ENCODE results near the gene GRIA3.

The GRIA3 gene

DNA sequence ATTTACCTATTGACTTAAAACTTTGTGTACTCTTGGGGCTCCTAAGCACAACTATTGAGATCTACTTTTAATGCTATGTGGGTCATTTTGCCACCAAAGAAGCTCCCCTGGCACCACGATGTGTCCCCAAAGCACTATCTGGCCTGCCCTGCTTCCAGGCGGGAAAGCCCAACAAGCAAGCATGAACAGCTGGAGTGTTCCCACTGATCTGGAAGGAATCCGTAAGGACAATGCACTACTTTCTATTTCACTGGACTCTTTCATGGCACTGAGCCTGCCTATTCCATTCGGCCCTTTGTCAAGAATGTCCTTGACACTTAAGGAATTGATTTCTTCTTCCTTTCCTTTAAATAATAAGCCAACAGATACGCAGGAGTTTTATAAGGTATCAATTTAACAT lies 38.8 kb downstream of the GRIA3 start:
- H3K36me3 ChIP-seq (ENCODE audit: control insufficient read depth in 2 of 2, insufficient read depth in 2 of 2, low read length in 2 of 2), result no peaks in the 10 kb centered on the region
- no peak overlapping the region for H3K27ac ChIP-seq (ENCODE audit: low read length)
- no peak overlapping the region for H3K9ac ChIP-seq (ENCODE audit: low read length in 2 of 2)
- peaks cover 0 to 2% of the 10 kb centered on the region in 2 donors for H3K27me3 ChIP-seq (ENCODE audit: control insufficient read depth in 1 of 2, insufficient read depth in 2 of 2, low read length in 2 of 2)
- H3K4me1 ChIP-seq (ENCODE audit: control insufficient read depth, insufficient read depth, low read length), result no peaks in the 10 kb centered on the region
- H3K4me3 ChIP-seq (ENCODE audit: low read length in 2 of 2), result no peak overlapping the region
- no peaks in the 10 kb centered on the region for H3K9me3 ChIP-seq (ENCODE audit: control insufficient read depth in 2 of 2, low read length in 2 of 2)

DNA sequence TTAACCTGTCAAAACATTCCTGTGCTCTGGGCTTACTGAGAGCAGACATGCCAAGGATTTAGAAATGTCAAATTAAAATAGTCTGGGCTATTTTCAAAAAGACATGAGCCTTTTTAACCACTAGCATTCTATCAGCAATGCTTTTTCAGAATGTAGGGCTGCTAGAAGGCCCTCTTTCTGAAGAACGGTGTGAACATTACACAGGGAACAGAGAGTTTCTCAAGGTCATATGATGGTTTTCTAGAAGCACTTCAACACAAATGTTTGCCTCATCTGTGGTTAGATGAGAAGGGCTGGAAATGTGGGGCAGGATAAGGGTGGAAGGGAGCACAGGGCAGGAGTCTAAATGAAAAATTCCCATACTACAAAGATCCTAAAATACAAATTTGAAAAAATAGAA lies 39.3 kb downstream of the GRIA3 start:
- Histone ChIP-seq H3K27me3 (ENCODE audit: control insufficient read depth in 1 of 2, insufficient read depth in 2 of 2, low read length in 2 of 2) (peaks cover 0 to 2% of the 10 kb centered on the region in 2 donors), H3K27ac (ENCODE audit: low read length) (no peak overlapping the region), H3K4me1 (ENCODE audit: control insufficient read depth, insufficient read depth, low read length) (no peaks in the 10 kb centered on the region), H3K9me3 (ENCODE audit: control insufficient read depth in 2 of 2, low read length in 2 of 2) (no peaks in the 10 kb centered on the region), H3K9ac (ENCODE audit: low read length in 2 of 2) (no peak overlapping the region), H3K4me3 (ENCODE audit: low read length in 2 of 2) (no peak overlapping the region), H3K36me3 (ENCODE audit: control insufficient read depth in 2 of 2, insufficient read depth in 2 of 2, low read length in 2 of 2) (no peaks in the 10 kb centered on the region)

DNA sequence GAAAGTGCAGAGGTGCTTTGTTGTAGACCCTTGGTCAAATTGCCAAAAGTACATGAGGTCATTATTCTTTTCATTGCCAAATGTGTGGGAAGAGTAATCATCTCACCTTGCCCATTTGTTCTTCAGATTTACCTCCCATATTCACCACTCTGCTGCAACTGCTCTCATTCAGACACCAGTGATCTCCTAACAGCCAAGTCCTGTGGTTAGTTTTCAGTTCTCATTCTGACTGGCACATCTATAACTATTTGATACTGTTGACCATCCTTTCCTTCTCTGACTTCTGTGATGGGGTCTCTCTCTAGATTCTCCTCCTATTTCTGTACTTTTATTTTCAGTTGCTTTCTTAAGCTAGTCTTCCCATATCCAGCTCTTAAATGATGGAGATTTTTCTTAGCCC lies 39.8 kb downstream of the GRIA3 start:
- no peaks in the 10 kb centered on the region for H3K9me3 ChIP-seq (ENCODE audit: control insufficient read depth in 2 of 2, low read length in 2 of 2)
- H3K27ac ChIP-seq (ENCODE audit: low read length), result no peak overlapping the region
- no peak overlapping the region for H3K9ac ChIP-seq (ENCODE audit: low read length in 2 of 2)
- no peaks in the 10 kb centered on the region for H3K36me3 ChIP-seq (ENCODE audit: control insufficient read depth in 2 of 2, insufficient read depth in 2 of 2, low read length in 2 of 2)
- no peaks in the 10 kb centered on the region for H3K4me1 ChIP-seq (ENCODE audit: control insufficient read depth, insufficient read depth, low read length)
- H3K4me3 ChIP-seq (ENCODE audit: low read length in 2 of 2), result no peak overlapping the region
- H3K27me3 ChIP-seq (ENCODE audit: control insufficient read depth in 1 of 2, insufficient read depth in 2 of 2, low read length in 2 of 2), result peaks cover 0 to under 1% of the 10 kb centered on the region in 2 donors

DNA sequence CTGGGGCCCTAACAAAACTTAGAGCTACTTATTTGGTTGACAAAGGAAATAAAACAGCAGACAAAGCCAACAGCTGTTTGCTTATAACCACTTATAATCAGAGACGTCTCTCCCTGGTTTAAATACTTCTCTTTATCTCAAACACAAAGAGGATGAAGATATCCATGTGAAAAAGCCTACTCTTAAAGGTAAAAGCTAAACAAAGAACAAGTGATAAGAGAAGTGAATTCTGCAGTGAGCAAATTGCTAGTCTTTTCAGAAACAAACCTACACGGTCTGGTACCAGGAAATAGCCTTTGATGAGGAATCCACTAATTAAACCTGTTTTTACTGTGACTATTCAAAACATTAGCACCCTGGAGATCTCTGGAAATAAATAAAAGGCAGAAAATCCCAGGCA lies 46.7 kb downstream of the GRIA3 start:
- no peaks in the 10 kb centered on the region for H3K27me3 ChIP-seq (ENCODE audit: control insufficient read depth in 1 of 2, insufficient read depth in 2 of 2, low read length in 2 of 2)
- H3K27ac ChIP-seq (ENCODE audit: low read length), result no peak overlapping the region
- H3K36me3 ChIP-seq (ENCODE audit: control insufficient read depth in 2 of 2, insufficient read depth in 2 of 2, low read length in 2 of 2), result no peaks in the 10 kb centered on the region
- no peaks in the 10 kb centered on the region for H3K9me3 ChIP-seq (ENCODE audit: control insufficient read depth in 2 of 2, low read length in 2 of 2)
- H3K4me1 ChIP-seq (ENCODE audit: control insufficient read depth, insufficient read depth, low read length), result no peaks in the 10 kb centered on the region
- H3K4me3 ChIP-seq (ENCODE audit: low read length in 2 of 2), result no peak overlapping the region
- no peak overlapping the region for H3K9ac ChIP-seq (ENCODE audit: low read length in 2 of 2)

DNA sequence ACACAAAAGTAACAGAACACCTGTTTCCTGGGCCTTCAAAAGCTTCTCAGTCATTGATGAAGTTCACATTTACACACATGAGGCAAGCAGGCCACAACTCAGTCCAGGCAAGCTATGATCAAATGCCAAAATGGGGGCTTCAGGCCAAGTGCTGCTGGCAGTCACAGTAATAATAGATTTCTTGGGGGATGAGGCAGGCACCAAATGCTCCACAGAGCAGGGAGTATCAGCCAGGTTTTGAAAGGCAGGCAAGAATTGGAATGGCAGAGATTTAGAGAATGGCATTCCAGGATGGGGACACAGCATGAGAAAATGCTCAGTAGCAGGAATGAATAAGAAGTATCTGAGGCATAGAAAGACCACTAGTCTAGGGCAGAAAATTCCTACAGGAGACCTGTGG lies 52.8 kb downstream of the GRIA3 start:
- H3K9ac ChIP-seq (ENCODE audit: low read length in 2 of 2), result no peak overlapping the region
- H3K36me3 ChIP-seq (ENCODE audit: control insufficient read depth in 2 of 2, insufficient read depth in 2 of 2, low read length in 2 of 2), result no peaks in the 10 kb centered on the region
- no peaks in the 10 kb centered on the region for H3K9me3 ChIP-seq (ENCODE audit: control insufficient read depth in 2 of 2, low read length in 2 of 2)
- H3K4me1 ChIP-seq (ENCODE audit: control insufficient read depth, insufficient read depth, low read length), result no peaks in the 10 kb centered on the region
- H3K27ac ChIP-seq (ENCODE audit: low read length), result no peak overlapping the region
- no peaks in the 10 kb centered on the region for H3K27me3 ChIP-seq (ENCODE audit: control insufficient read depth in 1 of 2, insufficient read depth in 2 of 2, low read length in 2 of 2)
- no peak overlapping the region for H3K4me3 ChIP-seq (ENCODE audit: low read length in 2 of 2)

DNA sequence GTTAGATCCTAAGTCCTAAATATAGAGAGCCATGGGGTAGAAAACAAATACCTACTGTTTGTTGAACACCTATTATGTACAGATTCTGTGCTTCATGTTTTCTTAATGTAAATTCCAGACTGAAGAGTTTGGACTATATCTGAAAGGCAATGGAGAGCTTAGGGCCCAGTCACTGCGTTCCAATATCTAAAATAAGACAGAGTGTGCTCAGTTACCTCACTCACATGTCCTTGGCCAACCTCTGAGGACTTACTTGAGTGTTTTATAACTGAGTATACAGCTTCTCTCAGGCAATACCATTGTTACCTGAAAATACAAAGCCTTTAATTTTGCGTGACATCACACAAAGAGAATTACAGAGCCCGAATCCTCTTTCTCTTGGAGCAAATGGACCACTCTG lies 53.2 kb downstream of the GRIA3 start:
- Histone ChIP-seq H3K9ac (ENCODE audit: low read length in 2 of 2) (no peak overlapping the region), H3K27ac (ENCODE audit: low read length) (no peak overlapping the region), H3K4me3 (ENCODE audit: low read length in 2 of 2) (no peak overlapping the region)

DNA sequence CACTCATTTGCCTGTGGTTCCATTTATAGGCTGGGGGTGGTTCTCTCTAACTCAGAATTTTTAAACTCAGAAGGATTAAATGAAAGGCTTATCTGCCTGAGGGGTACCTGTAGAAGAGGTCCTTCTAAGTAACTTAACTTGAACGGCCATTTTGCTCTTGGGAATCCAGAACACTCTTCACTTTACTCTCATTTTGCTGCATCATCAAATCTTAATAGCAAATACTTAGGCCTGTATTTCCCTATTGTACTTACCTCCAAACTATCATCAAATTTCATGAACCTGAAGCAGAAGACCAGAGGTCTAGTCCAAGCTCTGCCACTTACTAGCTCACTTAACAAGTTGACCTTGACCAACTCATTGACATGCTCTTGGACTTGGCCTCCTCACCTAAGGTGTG lies 70.4 kb downstream of the GRIA3 start:
- no peak overlapping the region for H3K4me3 ChIP-seq (ENCODE audit: low read length in 2 of 2)

More for the DNA sequence above, 53.2 kb downstream of the GRIA3 start:
- Histone ChIP-seq H3K9me3 (ENCODE audit: control insufficient read depth in 2 of 2, low read length in 2 of 2) (no peaks in the 10 kb centered on the region), H3K36me3 (ENCODE audit: control insufficient read depth in 2 of 2, insufficient read depth in 2 of 2, low read length in 2 of 2) (no peaks in the 10 kb centered on the region), H3K4me1 (ENCODE audit: control insufficient read depth, insufficient read depth, low read length) (no peaks in the 10 kb centered on the region), H3K27me3 (ENCODE audit: control insufficient read depth in 1 of 2, insufficient read depth in 2 of 2, low read length in 2 of 2) (no peaks in the 10 kb centered on the region)

DNA sequence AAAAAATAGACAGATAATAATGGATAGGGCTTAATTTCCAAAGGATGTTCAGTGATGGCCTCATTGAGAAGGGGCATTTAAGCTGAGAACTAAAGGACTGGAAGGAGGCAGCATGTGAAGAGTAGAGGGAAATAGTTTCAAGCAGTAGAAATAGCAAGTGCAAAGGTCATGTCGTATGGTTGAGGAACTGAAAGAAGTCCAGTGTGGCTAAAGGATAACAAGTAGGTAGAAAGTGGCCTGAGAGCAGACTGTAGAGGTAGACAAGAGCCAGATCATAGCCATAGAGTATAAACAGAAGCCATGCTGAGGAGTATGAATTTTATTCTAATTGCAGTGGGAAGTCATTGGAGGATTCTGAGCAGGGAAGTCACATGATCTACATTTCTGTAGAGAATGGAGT lies 72.3 kb downstream of the GRIA3 start:
- H3K9me3 ChIP-seq (ENCODE audit: control insufficient read depth in 2 of 2, low read length in 2 of 2), result no peaks in the 10 kb centered on the region

More for the DNA sequence above, 70.4 kb downstream of the GRIA3 start:
- H3K27ac ChIP-seq (ENCODE audit: low read length), result no peak overlapping the region
- no peaks in the 10 kb centered on the region for H3K27me3 ChIP-seq (ENCODE audit: control insufficient read depth in 1 of 2, insufficient read depth in 2 of 2, low read length in 2 of 2)
- no peaks in the 10 kb centered on the region for H3K4me1 ChIP-seq (ENCODE audit: control insufficient read depth, insufficient read depth, low read length)
- no peak overlapping the region for H3K9ac ChIP-seq (ENCODE audit: low read length in 2 of 2)
- no peaks in the 10 kb centered on the region for H3K36me3 ChIP-seq (ENCODE audit: control insufficient read depth in 2 of 2, insufficient read depth in 2 of 2, low read length in 2 of 2)
- no peaks in the 10 kb centered on the region for H3K9me3 ChIP-seq (ENCODE audit: control insufficient read depth in 2 of 2, low read length in 2 of 2)

DNA sequence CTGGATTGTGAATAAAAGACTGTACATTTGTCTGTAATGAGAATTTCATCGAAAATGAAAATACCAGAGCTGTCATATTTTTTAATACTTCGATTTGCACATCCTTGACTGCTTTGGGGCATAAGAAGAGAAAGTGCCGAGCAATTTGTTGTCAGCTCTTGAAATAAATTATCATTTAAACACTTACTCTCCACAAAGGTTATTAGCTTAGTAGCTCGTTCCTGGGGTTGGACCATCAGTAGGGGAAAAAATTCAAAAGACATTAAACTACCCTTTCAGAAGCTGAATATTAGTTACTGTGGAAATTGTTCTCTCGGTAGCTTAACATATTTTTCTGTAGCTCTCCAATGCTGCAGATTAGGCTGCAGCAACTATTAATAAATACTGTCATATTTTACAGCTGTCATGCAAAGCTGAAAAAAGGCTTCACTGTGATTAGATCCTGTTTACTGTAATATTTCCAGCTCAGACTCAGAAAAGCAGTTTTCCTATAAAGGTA lies 76.9 kb downstream of the GRIA3 start:
- H3K27me3 ChIP-seq (ENCODE audit: control insufficient read depth in 1 of 2, insufficient read depth in 2 of 2, low read length in 2 of 2), result no peaks in the 10 kb centered on the region
- H3K36me3 ChIP-seq (ENCODE audit: control insufficient read depth in 2 of 2, insufficient read depth in 2 of 2, low read length in 2 of 2), result no peaks in the 10 kb centered on the region
- no peaks in the 10 kb centered on the region for H3K9me3 ChIP-seq (ENCODE audit: control insufficient read depth in 2 of 2, low read length in 2 of 2)
- no peak overlapping the region for H3K27ac ChIP-seq (ENCODE audit: low read length)
- H3K9ac ChIP-seq (ENCODE audit: low read length in 2 of 2), result no peak overlapping the region
- no peak overlapping the region for H3K4me3 ChIP-seq (ENCODE audit: low read length in 2 of 2)
- no peaks in the 10 kb centered on the region for H3K4me1 ChIP-seq (ENCODE audit: control insufficient read depth, insufficient read depth, low read length)

More for the DNA sequence above, 72.3 kb downstream of the GRIA3 start:
- no peak overlapping the region for H3K4me3 ChIP-seq (ENCODE audit: low read length in 2 of 2)
- no peaks in the 10 kb centered on the region for H3K4me1 ChIP-seq (ENCODE audit: control insufficient read depth, insufficient read depth, low read length)
- H3K9ac ChIP-seq (ENCODE audit: low read length in 2 of 2), result no peak overlapping the region
- H3K27me3 ChIP-seq (ENCODE audit: control insufficient read depth in 1 of 2, insufficient read depth in 2 of 2, low read length in 2 of 2), result no peaks in the 10 kb centered on the region
- H3K36me3 ChIP-seq (ENCODE audit: control insufficient read depth in 2 of 2, insufficient read depth in 2 of 2, low read length in 2 of 2), result no peaks in the 10 kb centered on the region
- H3K27ac ChIP-seq (ENCODE audit: low read length), result no peak overlapping the region

DNA sequence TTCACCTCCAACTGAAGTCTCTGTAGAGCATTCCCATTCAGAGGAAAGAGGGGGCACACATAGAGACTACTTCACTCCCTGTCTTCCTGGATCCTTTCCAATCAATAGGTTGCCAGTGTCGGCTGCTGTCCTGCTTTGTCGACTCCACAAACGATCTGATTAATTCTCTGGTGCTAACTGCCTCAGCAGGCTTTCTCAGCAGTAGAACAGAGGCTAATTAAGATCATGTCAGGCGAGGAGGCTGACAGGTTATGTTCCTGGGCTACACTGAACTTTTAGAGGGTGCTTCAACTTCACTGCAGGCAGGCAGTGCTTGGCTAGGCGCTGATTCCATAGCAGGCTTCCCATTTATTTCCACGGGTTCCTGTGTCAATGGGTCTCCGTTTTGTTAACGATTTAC lies 79.2 kb downstream of the GRIA3 start:
- no peaks in the 10 kb centered on the region for H3K4me1 ChIP-seq (ENCODE audit: control insufficient read depth, insufficient read depth, low read length)
- no peak overlapping the region for H3K4me3 ChIP-seq (ENCODE audit: low read length in 2 of 2)
- no peak overlapping the region for H3K27ac ChIP-seq (ENCODE audit: low read length)
- H3K36me3 ChIP-seq (ENCODE audit: control insufficient read depth in 2 of 2, insufficient read depth in 2 of 2, low read length in 2 of 2), result no peaks in the 10 kb centered on the region
- no peaks in the 10 kb centered on the region for H3K27me3 ChIP-seq (ENCODE audit: control insufficient read depth in 1 of 2, insufficient read depth in 2 of 2, low read length in 2 of 2)
- no peak overlapping the region for H3K9ac ChIP-seq (ENCODE audit: low read length in 2 of 2)
- no peaks in the 10 kb centered on the region for H3K9me3 ChIP-seq (ENCODE audit: control insufficient read depth in 2 of 2, low read length in 2 of 2)

DNA sequence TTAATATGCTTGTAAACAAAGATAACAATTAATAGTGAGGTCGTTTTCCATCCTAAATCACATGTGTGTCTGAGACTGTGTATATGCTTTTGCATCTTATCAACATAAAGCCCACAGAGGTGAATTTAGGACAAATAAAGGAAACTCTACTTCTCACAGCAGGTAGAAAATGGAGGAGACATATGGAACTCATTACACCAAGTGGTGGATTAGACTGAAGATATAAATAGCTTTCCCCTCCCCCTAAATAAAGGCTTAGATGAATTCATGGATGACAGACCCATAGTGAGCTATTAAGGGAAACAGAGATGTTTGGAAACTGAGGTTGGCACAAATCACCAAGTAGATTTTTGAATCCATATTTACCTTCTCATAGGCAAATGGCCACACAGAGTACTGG lies 79.7 kb downstream of the GRIA3 start:
- Histone ChIP-seq H3K9ac (ENCODE audit: low read length in 2 of 2) (no peak overlapping the region), H3K4me1 (ENCODE audit: control insufficient read depth, insufficient read depth, low read length) (no peaks in the 10 kb centered on the region), H3K36me3 (ENCODE audit: control insufficient read depth in 2 of 2, insufficient read depth in 2 of 2, low read length in 2 of 2) (no peaks in the 10 kb centered on the region), H3K27ac (ENCODE audit: low read length) (no peak overlapping the region), H3K4me3 (ENCODE audit: low read length in 2 of 2) (no peak overlapping the region), H3K27me3 (ENCODE audit: control insufficient read depth in 1 of 2, insufficient read depth in 2 of 2, low read length in 2 of 2) (no peaks in the 10 kb centered on the region), H3K9me3 (ENCODE audit: control insufficient read depth in 2 of 2, low read length in 2 of 2) (no peaks in the 10 kb centered on the region)

All from stomach smooth muscle (tissue), 2 donors.